Measurements from ENCODE around the gene PDXP. TPM values are rescaled to one million over a fixed set of nuclear protein-coding genes. Genes with fewer than 3 reads are reported as not detected.
"Not testable (repeated sequence)": the region's sequence is repeated elsewhere in the genome, so short reads cannot be mapped to it uniquely, and the experiment has no call there.

The PDXP gene
- total and polyA plus RNA-seq, 10 donors: 9.3 to 26.6 (median 12.6) TPM

DNA sequence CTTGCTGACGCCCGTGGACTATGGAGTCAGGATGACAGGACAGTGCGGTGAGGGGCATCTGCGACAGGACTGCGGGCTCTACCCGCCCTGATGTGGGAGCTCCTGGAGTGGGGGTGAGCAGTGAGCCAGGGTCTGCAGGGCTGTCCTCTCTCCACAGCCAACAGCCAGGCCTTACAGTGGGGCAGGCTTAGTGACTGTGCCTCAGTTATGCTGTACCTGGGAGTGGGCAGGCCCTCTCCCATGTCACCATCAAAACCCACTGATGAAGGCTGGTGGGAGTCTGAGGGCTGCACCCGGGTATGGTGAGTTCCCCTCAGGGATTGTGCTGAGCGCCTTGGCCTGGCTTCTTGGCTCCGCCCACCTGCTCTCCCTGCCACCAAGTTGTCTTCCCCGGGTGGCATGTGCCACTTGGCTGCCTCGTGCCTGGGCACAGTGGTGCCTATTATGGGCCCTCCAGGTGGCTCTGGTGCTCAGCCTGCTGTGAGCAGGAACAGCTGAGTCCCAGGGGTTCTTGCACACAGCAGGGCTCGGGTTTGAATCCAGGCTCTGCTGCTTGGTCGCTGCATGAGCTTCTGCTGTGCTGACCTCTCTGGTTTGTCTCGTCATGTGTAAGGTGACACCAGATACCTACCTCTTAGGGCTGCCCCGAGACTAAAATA is 34.2 kb downstream of the PDXP start:
- Histone ChIP-seq H3K27ac (no peak overlapping the region), H3K36me3 (peaks cover 0 to 77% (median 62%) of the 10 kb centered on the region in 6 donors), H3K4me1 (peaks cover under 1 to 33% (median 21%) of the 10 kb centered on the region in 6 donors), H3K4me3 (no peak overlapping the region), H3K27me3 (replicated peaks in 1 of 7) (no peaks in the 10 kb centered on the region), H3K9me3 (no peaks in the 10 kb centered on the region)
- TF ChIP-seq CTCF (IDR thresholded peaks at IDR 0.05 in 8 of 11, conservative IDR thresholded peaks at IDR 0.05 in 3 of 11): no peak
- peak in 1 of 3 donors; percentile 45 for TF ChIP-seq POLR2AphosphoS5 (IDR thresholded peaks at IDR 0.05)
- DNase-seq: no peak
- 89 to 96% (median 92%) methylated on average over 7 to 15 of the region's 15 CpGs for WGBS, 5 donors
- intact Hi-C loops (cut with DNase I; ENCODE audit: low total_unique reads): no loop called here

- WGBS, 5 donors: 91 to 98% (median 96%) methylated on average over 7 of the region's 7 CpGs
These were observed 35.6 kb downstream of the PDXP start for GRCh38 chr22:37694131-37694530.

GRCh38 chr22:37696260-37696656 is 37.7 kb downstream of the PDXP start:
- intact Hi-C loops (cut with DNase I; ENCODE audit: low total_unique reads); H3K27ac ChIP-seq: not testable (repeated sequence)

More at GRCh38 chr22:37694131-37694530, 35.6 kb downstream of the PDXP start:
- H3K9me3 ChIP-seq; DNase-seq; H3K27ac ChIP-seq; intact Hi-C loops (cut with DNase I; ENCODE audit: low total_unique reads); H3K4me3 ChIP-seq; H3K27me3 ChIP-seq (replicated peaks in 1 of 7): not testable (repeated sequence)
- H3K36me3 ChIP-seq: peaks cover 0 to 63% (median 50%) of the 10 kb centered on the region in 6 donors
- H3K4me1 ChIP-seq: peaks cover 0 to 21% (median 16%) of the 10 kb centered on the region in 6 donors

GRCh38 chr22:37696657-37697537 is 38.4 kb downstream of the PDXP start, which contains the start of gene TRIOBP:
TSS of gene TRIOBP (plus strand) at chr22:37697048. CDS start at chr22:37701366, 4,318 bp downstream.
- peaks cover 0 to 38% (median 22%) of the 10 kb centered on the region in 6 donors for H3K36me3 ChIP-seq
- H3K9me3 ChIP-seq: no peaks in the 10 kb centered on the region
- TF ChIP-seq POLR2AphosphoS5 (IDR thresholded peaks at IDR 0.05): peak; percentile 26 to 79 (median 64)
- TF ChIP-seq POLR2A (IDR thresholded peaks at IDR 0.05): no peak
- TF ChIP-seq CTCF (IDR thresholded peaks at IDR 0.05 in 8 of 11, conservative IDR thresholded peaks at IDR 0.05 in 3 of 11): peak in 7 of 11 experiments; percentile 20 to 57 (median 46)
- H3K27ac ChIP-seq: no peak within 1 kb of the TSS
- intact Hi-C loops (cut with DNase I; ENCODE audit: low total_unique reads): no loop called here
- no peaks in the 10 kb centered on the region for H3K27me3 ChIP-seq (replicated peaks in 1 of 7)
- DNase-seq: peak; percentile 95
- 13 to 30% (median 24%) methylated on average over 28 to 39 of the region's 39 CpGs for WGBS, 5 donors
- peaks cover 0 to 32% (median 18%) of the 10 kb centered on the region in 6 donors for H3K4me1 ChIP-seq
- peak within 1 kb of the TSS in 4 of 8 donors; percentile 4 to 30 (median 8) for H3K4me3 ChIP-seq

More at GRCh38 chr22:37696260-37696656, 37.7 kb downstream of the PDXP start:
- H3K4me1 ChIP-seq: peaks cover 0 to 26% (median 17%) of the 10 kb centered on the region in 6 donors
- H3K4me3 ChIP-seq: peak overlapping the region in 4 of 8 donors; percentile 4 to 30 (median 8)
- not testable (repeated sequence) for H3K9me3 ChIP-seq; H3K27me3 ChIP-seq (replicated peaks in 1 of 7); DNase-seq
- peaks cover 0 to 44% (median 29%) of the 10 kb centered on the region in 6 donors for H3K36me3 ChIP-seq
- 30 to 45% (median 42%) methylated on average over 13 of the region's 13 CpGs for WGBS, 5 donors

DNA sequence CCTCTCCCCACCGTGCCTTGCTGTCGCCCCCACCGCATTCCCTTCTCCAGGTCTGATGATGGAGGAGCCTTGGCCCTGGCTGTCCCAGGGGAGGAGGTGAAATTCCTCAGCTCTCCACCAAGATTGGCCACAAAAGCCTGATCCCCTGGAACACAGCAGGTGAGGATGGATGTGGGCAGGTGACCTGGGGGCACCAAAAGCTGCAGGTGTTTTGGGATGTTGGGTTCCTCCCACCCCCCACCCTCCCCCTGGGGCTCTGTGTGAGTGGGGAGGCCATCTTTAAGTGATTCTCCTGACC is 39.0 kb downstream of the PDXP start:
- intact Hi-C loops (cut with DNase I; ENCODE audit: low total_unique reads): no loop called here
- Histone ChIP-seq H3K27ac (no peak overlapping the region), H3K36me3 (peaks cover 0 to 32% (median 16%) of the 10 kb centered on the region in 6 donors), H3K9me3 (no peaks in the 10 kb centered on the region), H3K4me1 (peaks cover 0 to 32% (median 18%) of the 10 kb centered on the region in 6 donors), H3K27me3 (replicated peaks in 1 of 7) (no peaks in the 10 kb centered on the region), H3K4me3 (no peak overlapping the region)
- no peak for TF ChIP-seq CTCF (IDR thresholded peaks at IDR 0.05 in 8 of 11, conservative IDR thresholded peaks at IDR 0.05 in 3 of 11)
- TF ChIP-seq POLR2AphosphoS5 (IDR thresholded peaks at IDR 0.05): no peak
- TF ChIP-seq POLR2A (IDR thresholded peaks at IDR 0.05): no peak
- 40 to 79% (median 72%) methylated on average over 1 to 3 of the region's 3 CpGs for WGBS, 5 donors
- DNase-seq: no peak
